Measurements from ENCODE around the gene CCT5.

The CCT5 gene

DNA sequence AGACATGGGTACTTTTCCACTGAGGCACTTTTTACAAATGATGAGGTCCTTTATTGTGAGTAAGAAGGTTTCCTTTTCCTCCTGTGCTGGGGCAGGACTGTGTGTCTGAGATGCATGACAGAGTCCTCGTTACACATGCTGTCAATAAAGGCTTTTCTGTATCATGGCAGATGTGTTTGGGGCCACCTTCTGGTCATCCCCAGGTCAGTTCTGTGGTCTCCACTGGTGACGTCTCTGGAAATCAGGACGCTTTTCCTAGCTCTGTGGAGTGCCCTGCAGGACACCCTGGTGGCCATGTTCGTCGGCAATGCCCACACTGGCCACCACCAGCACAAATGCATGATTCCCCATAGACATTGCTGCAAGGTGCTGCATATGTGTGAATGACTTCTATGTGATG lies 54.9 kb downstream of the CCT5 start:
- H3K4me3 ChIP-seq (ENCODE audit: low read depth in 1 of 2, low read length in 2 of 2): no peak overlapping the region
- no peak for TF ChIP-seq EZH2 (IDR thresholded peaks at IDR 0.05; ENCODE audit: borderline replicate concordance, low read depth, low read length, severe bottlenecking)
- TF ChIP-seq, protein P1, sequence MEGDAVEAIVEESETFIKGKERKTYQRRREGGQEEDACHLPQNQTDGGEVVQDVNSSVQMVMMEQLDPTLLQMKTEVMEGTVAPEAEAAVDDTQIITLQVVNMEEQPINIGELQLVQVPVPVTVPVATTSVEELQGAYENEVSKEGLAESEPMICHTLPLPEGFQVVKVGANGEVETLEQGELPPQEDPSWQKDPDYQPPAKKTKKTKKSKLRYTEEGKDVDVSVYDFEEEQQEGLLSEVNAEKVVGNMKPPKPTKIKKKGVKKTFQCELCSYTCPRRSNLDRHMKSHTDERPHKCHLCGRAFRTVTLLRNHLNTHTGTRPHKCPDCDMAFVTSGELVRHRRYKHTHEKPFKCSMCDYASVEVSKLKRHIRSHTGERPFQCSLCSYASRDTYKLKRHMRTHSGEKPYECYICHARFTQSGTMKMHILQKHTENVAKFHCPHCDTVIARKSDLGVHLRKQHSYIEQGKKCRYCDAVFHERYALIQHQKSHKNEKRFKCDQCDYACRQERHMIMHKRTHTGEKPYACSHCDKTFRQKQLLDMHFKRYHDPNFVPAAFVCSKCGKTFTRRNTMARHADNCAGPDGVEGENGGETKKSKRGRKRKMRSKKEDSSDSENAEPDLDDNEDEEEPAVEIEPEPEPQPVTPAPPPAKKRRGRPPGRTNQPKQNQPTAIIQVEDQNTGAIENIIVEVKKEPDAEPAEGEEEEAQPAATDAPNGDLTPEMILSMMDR (IDR thresholded peaks at IDR 0.05; ENCODE audit: borderline replicate concordance, extremely low read depth, low read length, poor library complexity, severe bottlenecking): no peak
- no peaks in the 10 kb centered on the region for H3K4me1 ChIP-seq (ENCODE audit: insufficient read depth, low read length)
- H3K36me3 ChIP-seq (ENCODE audit: insufficient read depth, low read length): no peaks in the 10 kb centered on the region
- H4K20me1 ChIP-seq (ENCODE audit: insufficient read depth, low read length): no peaks in the 10 kb centered on the region
- H3K9ac ChIP-seq (ENCODE audit: low read depth, low read length): no peak overlapping the region
- no peaks in the 10 kb centered on the region for H3K9me3 ChIP-seq (ENCODE audit: insufficient read depth, low read length, severe bottlenecking)
- DNase-seq (no peak), ATAC-seq (ENCODE audit: insufficient read depth, low read depth) (no peak)
- H3K4me2 ChIP-seq (ENCODE audit: insufficient read depth, low read length): no peak overlapping the region
- no peak overlapping the region for H3K27ac ChIP-seq (ENCODE audit: low read length)
- no peak overlapping the region for H2AFZ ChIP-seq (ENCODE audit: low read depth, low read length)
- no peaks in the 10 kb centered on the region for H3K79me2 ChIP-seq (ENCODE audit: insufficient read depth, low read length)
- H3K27me3 ChIP-seq (ENCODE audit: insufficient read depth, low read length, poor library complexity): no peaks in the 10 kb centered on the region

DNA sequence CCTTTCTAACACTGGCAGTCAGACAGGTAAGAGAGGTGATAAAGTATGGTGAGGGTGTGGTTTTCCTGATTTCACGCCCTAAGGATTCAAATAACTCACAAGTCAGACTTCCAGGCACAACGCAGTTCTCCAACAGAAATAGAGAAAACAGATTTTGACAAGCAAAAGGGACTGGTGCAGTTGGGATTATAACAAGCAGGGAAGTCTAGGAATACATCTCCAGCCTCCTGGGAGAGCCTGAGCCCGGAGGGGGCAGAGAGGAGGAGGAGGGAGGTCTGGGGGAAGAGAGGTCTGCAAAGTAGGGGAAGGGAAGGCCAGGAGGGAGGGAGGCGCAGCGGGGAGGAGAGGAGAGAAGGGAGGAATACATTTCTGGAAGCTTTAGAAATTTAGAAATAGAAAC lies 56.0 kb downstream of the CCT5 start:
- Histone ChIP-seq H3K9ac (ENCODE audit: low read depth, low read length) (no peak overlapping the region), H3K27ac (ENCODE audit: low read length) (no peak overlapping the region), H3K4me3 (ENCODE audit: low read depth in 1 of 2, low read length in 2 of 2) (no peak overlapping the region), H4K20me1 (ENCODE audit: insufficient read depth, low read length) (no peaks in the 10 kb centered on the region), H2AFZ (ENCODE audit: low read depth, low read length) (no peak overlapping the region), H3K4me2 (ENCODE audit: insufficient read depth, low read length) (no peak overlapping the region), H3K9me3 (ENCODE audit: insufficient read depth, low read length, severe bottlenecking) (no peaks in the 10 kb centered on the region), H3K4me1 (ENCODE audit: insufficient read depth, low read length) (no peaks in the 10 kb centered on the region), H3K27me3 (ENCODE audit: insufficient read depth, low read length, poor library complexity) (no peaks in the 10 kb centered on the region), H3K36me3 (ENCODE audit: insufficient read depth, low read length) (no peaks in the 10 kb centered on the region), H3K79me2 (ENCODE audit: insufficient read depth, low read length) (no peaks in the 10 kb centered on the region)
- DNase-seq (no peak), ATAC-seq (ENCODE audit: insufficient read depth, low read depth) (no peak)
- TF ChIP-seq, protein P1 (IDR thresholded peaks at IDR 0.05; ENCODE audit: borderline replicate concordance, extremely low read depth, low read length, poor library complexity, severe bottlenecking): no peak
- TF ChIP-seq EZH2 (IDR thresholded peaks at IDR 0.05; ENCODE audit: borderline replicate concordance, low read depth, low read length, severe bottlenecking): no peak

DNA sequence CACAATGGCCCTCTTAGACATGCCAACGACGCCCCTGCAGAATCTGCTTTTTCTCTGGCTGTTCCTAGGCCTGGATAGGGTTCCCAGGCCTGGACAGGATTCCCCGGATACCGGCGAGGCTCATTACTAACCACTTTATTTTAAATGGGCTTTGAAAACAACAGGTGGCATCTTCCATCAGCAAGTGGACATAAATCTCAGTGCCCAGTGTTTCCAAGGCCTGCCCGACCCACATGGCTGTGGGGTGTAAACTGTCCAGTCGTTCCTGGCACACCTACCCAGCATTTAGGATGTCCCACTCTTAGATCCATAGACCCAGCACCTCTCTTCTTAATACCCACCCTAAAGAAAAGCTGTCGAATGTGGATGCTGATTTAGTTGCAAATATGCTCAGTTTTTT lies 56.7 kb downstream of the CCT5 start:
- DNase-seq (no peak), ATAC-seq (ENCODE audit: insufficient read depth, low read depth) (no peak)
- Histone ChIP-seq H3K36me3 (ENCODE audit: insufficient read depth, low read length) (no peaks in the 10 kb centered on the region), H3K27me3 (ENCODE audit: insufficient read depth, low read length, poor library complexity) (no peaks in the 10 kb centered on the region), H3K4me2 (ENCODE audit: insufficient read depth, low read length) (no peak overlapping the region), H3K4me1 (ENCODE audit: insufficient read depth, low read length) (no peaks in the 10 kb centered on the region), H3K9ac (ENCODE audit: low read depth, low read length) (no peak overlapping the region), H2AFZ (ENCODE audit: low read depth, low read length) (no peak overlapping the region), H3K79me2 (ENCODE audit: insufficient read depth, low read length) (no peaks in the 10 kb centered on the region), H4K20me1 (ENCODE audit: insufficient read depth, low read length) (no peaks in the 10 kb centered on the region), H3K4me3 (ENCODE audit: low read depth in 1 of 2, low read length in 2 of 2) (no peak overlapping the region), H3K9me3 (ENCODE audit: insufficient read depth, low read length, severe bottlenecking) (no peaks in the 10 kb centered on the region), H3K27ac (ENCODE audit: low read length) (no peak overlapping the region)
- TF ChIP-seq, protein P1 (IDR thresholded peaks at IDR 0.05; ENCODE audit: borderline replicate concordance, extremely low read depth, low read length, poor library complexity, severe bottlenecking): no peak
- TF ChIP-seq EZH2 (IDR thresholded peaks at IDR 0.05; ENCODE audit: borderline replicate concordance, low read depth, low read length, severe bottlenecking): no peak

Measured in DND-41 (cell line).